ENCODE data around the gene ZNF133.
"Not testable (repeated sequence)": the region's sequence is repeated elsewhere in the genome, so short reads cannot be mapped to it uniquely, and the experiment has no call there.

ZNF133 gene

DNA sequence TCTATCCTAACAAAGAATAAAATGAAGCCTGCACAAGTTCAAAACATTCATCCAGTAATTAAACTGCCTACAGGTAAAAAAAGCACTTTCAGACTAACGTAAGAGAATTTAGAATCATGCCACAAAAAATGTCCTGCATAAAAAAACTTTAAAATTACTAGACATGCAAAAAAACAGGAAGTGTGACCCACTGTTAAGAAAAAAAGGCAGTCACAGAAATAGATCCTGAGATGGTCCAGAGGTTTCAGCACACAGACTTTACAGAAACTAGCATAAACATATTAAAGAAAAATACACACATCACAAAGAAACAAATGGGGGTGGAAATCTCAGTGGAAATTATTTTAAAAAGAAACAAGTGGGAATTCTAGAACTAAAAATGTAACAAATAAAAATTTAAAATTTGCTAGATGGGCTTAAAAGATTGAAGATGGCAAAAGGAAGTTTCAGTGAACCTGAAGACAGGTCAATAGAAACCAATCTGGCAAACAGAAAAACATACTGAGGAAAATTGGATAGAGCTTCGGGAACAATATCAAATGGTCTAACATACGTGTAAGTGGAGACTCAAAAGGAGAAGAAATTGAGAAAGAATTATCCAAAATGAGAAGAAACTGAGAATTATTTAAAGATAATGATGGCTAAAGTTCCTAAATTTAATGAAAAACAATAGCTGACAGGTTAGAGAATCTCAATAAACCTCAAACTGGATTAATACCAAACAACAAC, 3.4 kb upstream of the ZNF133 start:
- in situ Hi-C loops (cut with HindIII; ENCODE audit: low sequenced_read_pairs): loop anchor here (25.0 kb wide), 1 partner anchor 223 kb away; the partner anchor contains the start of gene OVOL2

DNA sequence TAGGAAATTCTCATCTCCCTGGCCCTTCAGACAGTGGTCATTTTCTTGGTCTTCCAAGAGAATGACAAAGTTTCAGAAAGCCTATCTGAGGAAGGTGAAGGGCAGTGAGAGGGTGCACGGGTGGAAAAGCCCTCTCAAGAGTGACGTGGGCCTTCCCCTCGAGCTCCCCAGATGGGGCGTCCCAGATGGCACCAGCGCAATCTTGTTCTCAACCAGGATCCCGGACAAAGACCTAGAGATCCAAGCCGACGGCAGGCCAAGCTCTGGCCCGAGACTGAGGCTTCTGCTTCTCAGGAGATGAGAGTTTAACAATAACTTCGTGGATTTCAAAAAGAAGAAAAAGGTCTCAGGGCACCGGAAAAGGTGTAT, 797 bp upstream of the ZNF133 start:
- in situ Hi-C loops (cut with HindIII; ENCODE audit: low sequenced_read_pairs): loop anchor here (25.0 kb wide), 1 partner anchor 225 kb away; the partner anchor contains the start of gene OVOL2

DNA sequence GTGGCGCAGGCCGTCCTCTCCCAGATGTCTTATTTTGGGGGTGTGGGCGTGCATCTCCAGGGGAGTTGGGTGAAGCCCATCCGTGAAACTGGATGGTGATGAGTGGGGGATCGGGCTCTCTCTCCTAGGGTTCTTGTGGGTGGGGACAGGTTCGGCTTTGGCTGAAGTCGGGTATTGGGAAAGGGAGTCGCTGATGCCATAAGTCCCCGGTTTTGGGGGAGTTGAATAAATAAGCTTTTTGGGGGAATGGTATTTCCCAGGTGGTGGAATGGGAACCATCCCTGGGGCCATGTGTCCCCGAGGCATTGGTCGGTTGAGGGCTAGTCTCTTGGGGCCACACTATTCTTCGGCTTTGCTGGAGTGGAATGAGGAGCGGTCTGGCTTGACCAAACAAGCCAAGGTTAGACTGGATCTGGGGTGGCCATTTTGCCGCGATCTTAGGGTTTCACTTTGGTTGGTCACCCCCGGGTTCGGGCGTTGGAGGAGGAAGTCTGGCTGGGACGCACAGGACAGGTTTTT, 481 bp downstream of the ZNF133 start:
- in situ Hi-C loops (cut with HindIII; ENCODE audit: low sequenced_read_pairs): loop anchor here (25.0 kb wide), 1 partner anchor 227 kb away; the partner anchor contains the start of gene OVOL2

DNA sequence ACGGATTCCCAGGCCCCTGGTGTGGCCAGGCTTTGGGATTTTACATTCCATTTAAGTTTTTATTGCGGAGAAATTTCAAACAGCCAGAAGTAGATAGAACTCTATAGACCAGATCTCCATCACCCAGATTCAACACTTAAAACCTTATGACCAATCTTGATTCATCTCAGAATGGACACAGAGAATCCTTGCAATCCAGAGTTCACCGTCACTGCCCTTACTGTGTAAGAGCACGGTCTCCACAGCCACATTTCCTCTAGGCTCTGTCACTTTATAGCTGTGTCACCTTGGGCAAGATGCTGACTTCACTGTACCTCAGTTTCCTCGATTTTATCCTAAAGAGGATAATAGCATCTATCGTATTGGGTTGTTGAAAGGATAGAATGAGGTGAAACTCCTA, 979 bp downstream of the ZNF133 start:
- in situ Hi-C loops (cut with HindIII; ENCODE audit: low sequenced_read_pairs): loop anchor here (25.0 kb wide), 1 partner anchor 227 kb away; the partner anchor contains the start of gene OVOL2

DNA sequence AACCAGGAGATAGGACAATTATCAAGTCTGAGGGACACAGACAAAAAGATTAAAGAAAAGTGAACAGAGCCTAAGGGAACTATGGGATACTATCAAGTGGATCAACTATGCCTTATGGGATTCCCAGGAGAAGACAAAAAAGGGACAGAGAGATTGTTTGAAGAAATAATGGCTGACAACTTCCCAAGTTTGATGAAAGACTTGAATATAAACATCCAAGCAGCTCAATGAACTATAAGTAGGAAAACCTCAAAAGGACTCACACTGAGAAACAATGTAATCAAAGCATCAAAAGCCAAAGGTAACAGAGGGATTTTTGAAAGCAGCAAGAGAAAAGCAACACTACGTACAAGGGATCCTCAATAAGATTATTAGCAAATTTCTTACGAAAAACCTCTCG, 11.0 kb downstream of the ZNF133 start:
- in situ Hi-C loops (cut with HindIII; ENCODE audit: low sequenced_read_pairs): loop anchor here (25.0 kb wide), 1 partner anchor 237 kb away; the partner anchor contains the start of gene OVOL2

DNA sequence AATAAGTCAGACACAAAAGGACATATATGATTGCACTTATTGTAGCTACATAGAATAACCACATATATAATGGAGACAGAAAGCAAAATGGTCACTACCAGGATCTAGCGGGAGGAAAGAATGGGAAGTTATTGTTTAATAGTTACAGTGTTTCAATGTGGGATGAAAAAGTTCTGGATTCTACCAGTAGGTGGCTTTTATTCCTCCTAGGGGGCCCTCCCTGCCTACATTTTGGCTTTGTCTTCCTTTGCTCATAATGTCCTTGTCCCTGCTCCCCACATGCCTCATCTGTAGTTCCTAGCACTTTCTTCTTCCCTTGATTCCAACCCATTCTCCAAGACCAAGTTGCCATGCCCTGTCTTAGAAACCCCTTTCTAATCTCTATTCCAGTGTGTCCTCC, 16.3 kb downstream of the ZNF133 start:
- in situ Hi-C loops (cut with HindIII; ENCODE audit: low sequenced_read_pairs): no loop called here

DNA sequence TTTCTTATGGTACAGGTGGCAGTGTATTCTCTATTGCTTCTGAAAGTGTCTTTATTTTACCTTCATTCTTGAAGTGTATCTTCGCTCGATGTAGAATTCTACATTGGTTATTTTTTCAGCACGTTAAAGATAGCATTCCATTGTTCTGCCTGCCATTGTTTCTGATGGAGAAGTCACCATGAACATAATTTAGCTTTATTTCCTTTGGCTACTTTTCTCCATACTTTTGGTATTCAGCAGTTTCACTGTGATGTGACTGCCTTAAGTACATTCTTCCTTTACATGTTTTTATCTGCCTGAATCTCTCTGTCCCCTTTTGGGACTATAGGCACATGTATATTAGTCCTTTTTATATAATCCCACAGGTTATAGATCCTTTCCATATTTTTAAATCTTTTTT, 19.0 kb downstream of the ZNF133 start:
- in situ Hi-C loops (cut with HindIII; ENCODE audit: low sequenced_read_pairs): no loop called here

DNA sequence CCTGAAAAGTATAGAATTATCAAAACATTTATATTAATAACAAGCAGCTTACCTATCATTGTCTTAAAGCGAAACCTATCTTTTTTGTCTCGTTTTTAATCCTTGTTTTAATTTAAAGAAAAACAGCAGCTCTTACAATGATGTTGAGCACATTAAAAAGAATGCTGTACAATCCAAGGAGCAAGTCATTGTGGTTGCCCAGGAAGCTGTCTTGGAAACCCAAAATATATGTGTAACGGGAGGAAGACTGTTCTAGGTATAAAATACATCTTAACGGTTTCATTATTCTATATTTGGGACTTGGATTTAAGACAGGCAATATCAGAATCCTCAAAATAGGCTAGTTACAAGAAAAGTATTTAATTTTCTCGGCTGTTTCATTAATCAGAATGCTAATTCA, 21.7 kb downstream of the ZNF133 start:
- in situ Hi-C loops (cut with HindIII; ENCODE audit: low sequenced_read_pairs): no loop called here

DNA sequence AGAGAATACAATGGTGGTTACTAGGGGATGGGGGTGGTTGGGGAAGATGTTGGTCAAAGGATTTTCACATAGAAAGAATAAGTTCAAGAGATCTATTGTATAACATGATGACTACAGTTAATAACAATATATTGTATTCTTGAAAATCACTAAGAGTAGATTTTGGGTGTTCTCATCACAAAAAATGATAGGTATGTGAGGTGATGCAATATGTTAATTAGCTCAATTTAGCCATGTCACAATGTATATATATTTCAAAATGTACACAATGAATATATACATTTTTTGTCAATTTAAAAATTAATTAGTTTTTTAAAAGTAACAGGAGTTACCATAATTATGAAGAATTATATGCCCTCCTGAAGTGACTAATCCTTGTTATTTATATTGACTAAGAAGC, 22.3 kb downstream of the ZNF133 start:
- in situ Hi-C loops (cut with HindIII; ENCODE audit: low sequenced_read_pairs): no loop called here

DNA sequence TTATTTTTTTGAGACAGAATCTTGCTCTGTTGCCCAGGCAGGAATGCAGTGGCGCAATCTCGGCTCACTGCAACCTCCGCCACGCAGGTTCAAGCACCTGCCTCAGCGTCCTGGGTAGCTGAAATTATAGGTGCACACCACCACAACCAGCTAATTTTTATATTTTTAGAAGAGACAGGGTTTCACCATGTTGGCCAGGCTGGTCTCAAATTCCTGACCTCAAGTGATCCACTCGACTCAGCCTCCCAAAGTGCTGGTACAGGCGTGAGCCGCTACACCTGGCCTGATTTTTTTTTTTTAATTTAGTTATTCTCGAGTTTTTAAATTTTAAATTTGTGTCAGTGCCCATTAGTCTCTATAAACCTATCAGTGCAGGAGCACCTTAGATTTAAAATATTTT, 24.4 kb downstream of the ZNF133 start:
- in situ Hi-C loops (cut with HindIII; ENCODE audit: low sequenced_read_pairs): no loop called here

DNA sequence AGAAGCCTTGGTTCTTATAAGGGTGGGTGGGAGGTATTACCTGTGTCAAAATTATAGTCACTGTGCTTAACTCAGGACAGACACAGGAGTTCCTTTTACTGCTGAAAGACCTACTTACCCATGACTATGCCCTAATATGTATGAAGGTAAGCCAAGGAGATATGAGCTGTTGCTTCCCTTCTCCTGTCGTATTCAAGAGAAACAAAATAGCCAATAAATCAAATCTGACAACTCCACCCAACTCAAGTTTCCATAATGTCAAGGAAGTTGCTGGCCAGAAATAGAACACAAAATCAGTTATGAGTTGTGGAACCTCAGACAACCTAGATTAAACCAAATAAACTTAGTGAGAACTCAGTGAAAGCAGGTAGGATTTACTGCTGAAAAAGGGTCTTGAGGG, 25.1 kb downstream of the ZNF133 start:
- in situ Hi-C loops (cut with HindIII; ENCODE audit: low sequenced_read_pairs): no loop called here

DNA sequence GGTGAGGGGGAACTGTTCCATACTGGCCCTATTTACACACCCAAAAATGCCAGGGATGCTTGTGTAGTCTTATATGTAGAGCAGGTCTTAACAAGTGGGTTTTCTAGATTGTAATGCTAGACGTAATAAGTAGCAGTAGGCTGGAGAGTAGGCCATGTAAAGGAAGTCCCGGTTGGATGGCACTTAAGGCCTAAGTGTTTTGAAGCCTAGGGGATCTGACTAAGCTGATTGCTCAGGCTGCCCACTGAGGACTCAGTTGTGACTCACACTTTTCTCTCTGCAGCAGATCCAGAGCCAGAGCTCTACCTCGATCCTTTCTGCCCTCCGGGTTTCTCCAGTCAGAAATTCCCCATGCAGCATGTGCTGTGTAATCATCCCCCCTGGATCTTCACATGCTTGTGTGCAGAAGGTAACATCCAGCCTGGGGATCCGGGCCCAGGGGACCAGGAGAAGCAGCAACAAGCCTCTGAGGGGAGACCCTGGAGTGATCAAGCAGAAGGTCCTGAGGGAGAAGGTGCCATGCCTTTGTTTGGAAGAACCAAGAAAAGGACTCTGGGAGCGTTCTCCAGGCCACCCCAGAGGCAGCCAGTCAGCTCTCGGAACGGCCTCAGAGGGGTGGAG, 26.6 kb downstream of the ZNF133 start:
- in situ Hi-C loops (cut with HindIII; ENCODE audit: low sequenced_read_pairs): no loop called here

DNA sequence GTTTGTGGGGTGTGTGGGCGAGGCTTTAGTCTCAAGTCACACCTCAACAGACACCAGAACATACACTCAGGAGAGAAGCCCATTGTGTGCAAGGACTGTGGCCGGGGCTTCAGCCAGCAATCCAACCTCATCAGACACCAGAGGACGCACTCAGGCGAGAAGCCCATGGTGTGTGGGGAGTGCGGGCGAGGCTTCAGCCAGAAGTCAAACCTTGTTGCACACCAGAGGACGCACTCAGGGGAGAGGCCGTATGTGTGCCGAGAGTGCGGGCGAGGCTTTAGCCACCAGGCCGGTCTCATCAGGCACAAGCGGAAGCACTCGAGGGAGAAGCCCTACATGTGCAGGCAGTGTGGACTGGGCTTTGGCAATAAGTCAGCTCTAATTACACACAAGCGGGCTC, 27.8 kb downstream of the ZNF133 start:
- in situ Hi-C loops (cut with HindIII; ENCODE audit: low sequenced_read_pairs): no loop called here

DNA sequence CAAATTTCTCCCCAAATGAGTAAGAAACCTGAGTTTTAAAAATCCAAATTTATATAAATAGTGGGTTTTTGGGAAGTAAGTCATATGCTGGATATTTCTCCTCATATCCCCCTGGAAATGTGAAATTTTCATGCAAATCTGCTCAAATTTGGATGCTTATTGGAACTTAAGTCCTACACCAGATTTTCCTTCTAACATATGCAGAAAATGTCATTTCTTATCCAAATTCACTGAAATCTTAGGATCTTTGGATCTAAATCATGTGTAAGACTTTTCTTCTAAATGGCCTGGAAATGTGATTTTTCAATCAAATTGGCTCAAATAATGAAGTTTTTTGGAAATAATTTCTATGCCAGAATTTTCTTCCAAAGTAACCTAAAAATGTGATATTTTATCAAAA, 33.0 kb downstream of the ZNF133 start:
- in situ Hi-C loops (cut with HindIII; ENCODE audit: low sequenced_read_pairs): no loop called here

DNA sequence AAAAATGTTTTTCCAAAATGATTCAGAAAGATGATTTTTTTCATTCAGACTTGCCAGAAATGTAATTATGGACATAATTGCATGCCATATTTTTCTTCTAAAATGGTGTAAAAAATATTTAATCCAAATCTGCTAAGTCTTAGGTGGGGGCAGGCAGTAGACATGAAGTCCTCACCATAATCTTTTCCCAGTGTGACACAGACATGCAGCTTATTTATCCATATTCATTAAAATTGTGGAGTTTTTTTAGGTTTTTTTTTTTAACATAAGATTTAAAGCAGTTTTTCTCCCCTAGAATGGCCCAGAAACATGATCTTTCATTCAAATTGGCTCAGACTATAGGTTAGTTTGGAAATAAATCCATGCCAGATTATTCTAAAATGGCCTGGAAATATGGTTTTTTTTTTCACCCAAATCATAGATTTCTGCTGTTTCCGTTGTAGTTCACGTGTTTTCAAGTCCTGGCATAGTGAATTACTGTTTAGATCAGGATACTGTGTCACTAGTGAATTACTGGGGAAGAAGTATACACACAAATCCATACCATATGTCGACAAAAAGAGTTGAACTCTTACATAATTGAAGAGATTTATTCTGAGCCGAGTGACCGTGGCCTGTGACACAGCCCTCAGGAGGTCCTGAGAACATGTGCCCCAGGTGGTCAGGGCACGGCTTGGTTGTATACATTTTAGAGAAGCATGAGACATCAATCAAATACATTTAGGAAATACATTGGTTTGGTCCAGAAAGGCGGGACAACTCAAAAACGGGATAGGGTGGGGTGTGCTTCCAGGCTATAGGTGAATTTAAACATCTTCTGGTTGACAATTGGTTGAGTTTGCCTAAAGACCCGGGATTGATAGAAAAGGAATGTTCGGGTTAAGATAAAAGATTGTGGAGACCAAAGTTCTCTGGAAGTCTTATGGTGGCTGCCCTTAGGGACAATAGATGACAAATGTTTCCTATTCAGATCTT, 33.9 kb downstream of the ZNF133 start:
- in situ Hi-C loops (cut with HindIII; ENCODE audit: low sequenced_read_pairs): no loop called here

DNA sequence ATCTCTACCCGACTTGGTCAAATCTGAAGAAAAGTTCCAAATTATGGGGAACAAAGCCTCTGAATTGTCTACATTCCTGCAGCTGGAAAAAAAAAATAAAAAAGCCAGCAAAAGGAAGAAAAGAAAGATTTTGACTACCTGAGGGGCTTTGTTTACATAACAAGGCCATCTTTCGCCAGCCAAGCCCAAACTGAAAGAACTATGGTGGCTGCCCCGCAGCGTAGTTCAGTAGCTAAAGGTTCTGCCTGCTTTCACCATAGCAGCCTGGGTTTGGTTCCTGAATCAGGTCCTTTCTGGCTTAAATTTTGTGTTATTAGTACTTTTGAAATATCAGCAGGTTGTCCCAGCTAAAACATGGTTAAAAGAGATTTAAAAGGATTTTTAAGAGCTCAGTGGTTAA, 35.4 kb downstream of the ZNF133 start:
- in situ Hi-C loops (cut with HindIII; ENCODE audit: low sequenced_read_pairs): no loop called here

DNA sequence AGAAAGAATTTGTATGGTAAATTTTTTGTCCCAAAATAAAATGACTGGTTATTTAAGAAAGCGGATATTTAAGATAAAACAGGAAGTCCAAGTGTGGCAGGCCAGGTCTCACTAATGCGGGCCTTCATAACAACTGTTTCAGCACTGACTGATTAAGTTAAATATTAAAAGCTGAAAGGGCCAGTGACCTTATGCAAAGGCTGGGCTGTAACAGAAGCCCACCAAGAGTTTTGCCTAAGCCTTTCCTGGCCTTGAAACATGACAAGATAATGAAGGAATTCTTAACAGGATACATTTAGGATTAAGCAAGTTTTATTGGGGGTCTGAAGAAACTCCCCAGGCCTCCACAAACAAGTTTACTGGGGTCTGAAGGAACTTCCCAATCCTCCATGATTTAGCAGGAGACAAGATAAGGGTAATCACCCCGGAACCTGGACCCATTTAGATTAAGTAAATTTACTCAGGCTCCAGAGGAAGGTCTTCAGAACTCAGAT, 36.3 kb downstream of the ZNF133 start:
- in situ Hi-C loops (cut with HindIII; ENCODE audit: low sequenced_read_pairs): no loop called here

DNA sequence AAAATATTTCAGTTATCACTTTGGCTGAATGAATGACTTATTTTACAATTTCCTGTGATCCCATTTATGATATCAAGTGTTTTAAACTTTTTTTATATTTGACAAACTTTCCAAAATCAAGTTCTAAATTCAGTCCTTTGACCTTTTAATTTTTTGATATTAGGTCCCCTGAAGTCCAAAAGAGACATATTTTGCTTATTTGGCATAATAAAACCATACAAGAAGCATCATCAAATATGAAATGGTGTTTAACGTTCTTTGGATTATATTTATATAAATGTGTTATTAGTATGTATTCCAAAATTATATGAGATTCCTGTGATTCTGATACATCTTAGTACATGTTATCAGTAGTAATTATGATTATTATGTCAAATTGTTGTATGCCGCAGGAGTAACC, 38.7 kb downstream of the ZNF133 start:
- in situ Hi-C loops (cut with HindIII; ENCODE audit: low sequenced_read_pairs): no loop called here

DNA sequence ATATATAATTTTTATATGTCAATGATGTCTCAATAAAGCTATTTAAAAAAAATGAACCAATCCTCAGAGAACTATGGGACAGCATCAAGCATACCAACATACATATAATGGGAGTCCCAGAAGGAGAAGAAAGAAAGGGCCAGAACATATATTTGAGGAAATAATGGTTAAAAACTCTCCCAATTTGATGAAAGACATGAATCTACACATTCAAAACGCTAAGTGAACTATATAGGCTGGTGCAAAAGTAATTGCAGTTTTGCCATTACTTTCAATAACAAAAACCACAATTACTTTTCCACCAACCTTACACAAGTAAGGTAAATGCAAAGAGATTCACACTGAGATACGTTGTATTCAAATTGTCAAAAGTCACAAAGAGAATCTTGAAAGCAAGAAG, 43.4 kb downstream of the ZNF133 start:
- in situ Hi-C loops (cut with HindIII; ENCODE audit: low sequenced_read_pairs): no loop called here

DNA sequence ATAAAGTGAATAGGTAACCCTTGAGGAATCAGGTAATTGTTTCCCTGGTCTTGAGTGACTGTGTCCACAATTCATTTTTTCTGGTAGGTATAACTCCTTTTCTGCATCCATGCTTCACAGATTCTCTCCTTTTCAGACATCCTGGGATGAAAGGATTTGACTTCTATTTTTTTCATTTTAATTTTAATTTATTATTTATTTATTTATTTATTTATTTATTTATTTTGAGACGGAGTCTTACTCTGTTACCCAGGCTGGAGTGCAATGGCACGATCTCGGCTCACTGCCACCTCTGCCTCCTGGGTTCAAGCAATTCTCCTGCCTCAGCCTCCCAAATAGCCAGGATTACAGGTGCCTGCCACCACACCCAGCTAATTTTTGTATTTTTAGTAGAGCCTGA, 61.4 kb downstream of the ZNF133 start:
- in situ Hi-C loops (cut with HindIII; ENCODE audit: low sequenced_read_pairs): not testable (repeated sequence)

DNA sequence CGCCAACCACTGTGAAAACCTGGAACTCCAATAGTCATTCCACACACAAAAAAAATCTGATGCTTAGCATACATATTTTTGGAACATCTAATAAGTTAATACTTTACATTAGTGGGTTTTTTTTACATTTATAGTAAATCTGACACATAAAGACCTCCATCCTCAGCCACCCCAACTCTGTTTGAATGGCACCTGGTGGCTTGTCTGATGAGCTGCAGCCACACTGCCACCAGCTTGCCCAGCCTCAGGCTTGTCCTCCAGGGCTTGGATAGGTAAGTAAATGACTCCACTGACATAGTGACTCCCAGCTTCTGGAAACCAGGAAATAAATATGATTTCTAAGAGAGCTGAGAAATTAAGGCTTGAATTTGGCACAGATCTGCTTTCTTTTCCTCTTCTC, 71.5 kb downstream of the ZNF133 start:
- in situ Hi-C loops (cut with HindIII; ENCODE audit: low sequenced_read_pairs): no loop called here
